Tracheal epithelial cell (primary cell): ENCODE measurements around the gene ZNF528. TPM values are rescaled to one million over a fixed set of nuclear protein-coding genes. Genes with fewer than 3 reads are reported as not detected.

Source experiments
- total RNA-seq: library from RNA; depleted of rRNA; stranded (reverse); fragments of >200 nt; gene quantifications from 2 replicates; pipeline ENCODE4 v1.2.1, GENCODE V29; 2014

Gene ZNF528
- 7.0 and 18.8 TPM in 2 replicates for total RNA-seq

GRCh38 chr19:52397310-52398080 is at the start of gene ZNF528:
ZNF528 (plus strand) TSS chr19:52397849; CDS start chr19:52402014, 4,165 bp downstream.

GRCh38 chr19:52369559-52370340 is 27.9 kb upstream of the ZNF528 start, which contains the start of gene ZNF880:
ZNF880 (plus strand) TSS chr19:52369923; CDS start chr19:52369966, 43 bp downstream.

DNA sequence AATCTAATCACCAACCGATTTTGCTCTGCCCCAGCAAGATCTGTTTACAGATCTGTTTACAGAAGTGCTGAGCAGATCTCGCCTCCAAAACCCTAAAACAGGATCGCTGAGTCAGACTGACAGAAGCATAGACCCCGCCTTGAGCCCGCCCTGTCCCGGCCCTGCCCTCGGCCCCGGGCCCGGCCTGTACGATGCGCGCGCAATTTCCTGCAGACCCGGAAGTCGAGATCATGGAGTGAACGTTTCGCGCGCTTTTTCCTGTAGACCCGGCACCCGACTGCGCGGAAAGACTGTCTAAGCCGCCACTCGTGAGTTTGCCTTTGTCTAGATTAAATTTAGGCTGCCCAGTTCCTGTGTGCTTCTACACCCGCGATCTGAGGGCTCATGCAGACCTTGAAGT is 31.3 kb downstream of the ZNF528 start, which contains the start of gene ZNF534:
Gene ZNF534, plus strand, starts transcription at position 212 of the 400 bp plus-strand sequence. CDS start 2,327 bp downstream, outside the sequence.

DNA sequence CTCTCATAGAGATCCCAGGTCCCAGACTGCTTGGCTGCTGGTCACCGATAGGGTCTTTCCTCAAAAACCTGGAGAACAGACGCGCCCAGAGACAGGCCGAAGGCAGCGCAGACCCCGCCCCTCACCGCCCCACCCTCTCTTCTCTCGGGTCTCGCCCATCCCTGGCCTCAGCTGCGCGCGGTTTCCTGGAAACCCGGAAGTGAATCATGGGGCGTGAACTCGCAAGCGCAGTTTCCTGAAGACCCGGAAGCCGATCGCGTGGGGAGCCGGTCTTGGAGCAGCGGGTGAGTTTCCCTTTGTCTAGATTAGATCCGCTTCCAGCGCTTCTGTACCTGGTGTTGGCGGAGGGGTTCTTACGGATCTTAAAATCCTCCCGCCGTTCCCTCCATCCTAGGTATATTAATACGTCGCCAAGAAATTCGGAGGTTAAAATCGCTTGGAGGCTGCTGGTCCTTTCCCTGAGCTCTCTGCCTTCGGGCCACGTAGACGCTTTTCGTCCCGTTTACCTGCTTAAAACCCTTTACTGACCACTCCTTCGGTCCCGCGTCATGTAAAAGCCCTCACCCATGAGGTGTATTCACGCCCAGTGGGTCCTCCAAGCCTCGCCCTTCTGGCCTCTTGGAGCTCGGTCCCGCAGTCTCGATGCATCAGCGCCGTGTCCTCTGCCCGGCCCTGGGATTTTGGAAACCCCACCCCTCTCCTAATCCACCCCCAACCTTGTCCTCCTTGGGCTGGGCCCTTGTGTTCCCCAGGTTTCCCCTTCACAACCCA is 55.9 kb downstream of the ZNF528 start, which contains the start of gene ZNF578:
Gene ZNF578, plus strand, starts transcription at position 230 of the 771 bp plus-strand sequence. CDS start 48,293 bp downstream, outside the sequence.

Other genes starting within 250 kb of the ZNF528 start
- 4.3 and 6.3 TPM in 2 replicates for gene ZNF836, start 226.2 kb upstream of the ZNF528 start, total RNA-seq
- gene PPP2R1A, start 207.8 kb upstream of the ZNF528 start, total RNA-seq = 175 and 233 TPM in 2 replicates
- gene ZNF766, start 128.3 kb upstream of the ZNF528 start, total RNA-seq = 10.6 and 16.8 TPM in 2 replicates
- gene ZNF480, start 100.7 kb upstream of the ZNF528 start, total RNA-seq = 2.2 and 3.8 TPM in 2 replicates
- 1.5 and 2.2 TPM in 2 replicates for gene ZNF610, start 61.6 kb upstream of the ZNF528 start, total RNA-seq
- gene ZNF880, start 27.9 kb upstream of the ZNF528 start, total RNA-seq = 25.4 and 26.3 TPM in 2 replicates
- not detected in 2 replicates for gene ZNF534, start 31.3 kb downstream of the ZNF528 start, total RNA-seq
- 0.43 and 1.9 TPM in 2 replicates for gene ZNF578, start 55.7 kb downstream of the ZNF528 start, total RNA-seq
- gene ZNF808, start 129.8 kb downstream of the ZNF528 start, total RNA-seq = 14.9 and 15.6 TPM in 2 replicates
- 14.7 and 15.6 TPM in 2 replicates for gene ZNF701, start 172.4 kb downstream of the ZNF528 start, total RNA-seq
- 86.3 and 90.8 TPM in 2 replicates for gene ZNF83, start 240.5 kb downstream of the ZNF528 start, total RNA-seq